HepG2 (cell line): Measurements from ENCODE around the gene SH3BP2. TPM values are rescaled to one million over a fixed set of nuclear protein-coding genes. Genes with fewer than 3 reads are reported as not detected.

Experiments used
- ATAC-seq: fragments of 200-7000 bp; cut with Tn5 transposase; 3 replicates; pipeline ENCODE4 v1.9.1; 2020; ENCODE audit warnings: mild to moderate bottlenecking, moderate library complexity
- BruUV-seq: library from RNA; stranded (reverse); fragments of 400-500 nt; replicated peaks from 2 replicates; lab custom pipeline; 2021; lab: Mats Ljungman, UMichigan
- CTCF ChIA-PET: fragments of 300-600 bp; formaldehyde crosslinking; extraction: SDS; loops from one replicate; lab custom pipeline; 2021; ENCODE audit warnings: low total read pairs, inconsistent platforms, low intra/inter-chr PET ratio; lab: Yijun Ruan, JAX
- POLR2A ChIA-PET: fragments of 350-600 bp; sonication (Branson Sonifier 250); formaldehyde crosslinking; loops from one replicate; lab custom pipeline; 2020; ENCODE audit warnings: antibody characterized with exemption, inconsistent platforms; lab: Yijun Ruan, JAX
- DNase-seq: peaks from one replicate; pipeline ENCODE4 v3.0.0-alpha.2; 2015; ENCODE audit warnings: low spot score
- FAIRE-seq: peaks from 3 replicates; lab custom pipeline; 2011; peaks lifted over from hg19 to GRCh38; lab: Jason Lieb, UNC
- H2AFZ ChIP-seq: one replicate; pipeline ENCODE4 v1.6.1; 2011; ENCODE audit warnings: low read length, inconsistent platforms
- H3K27ac ChIP-seq: fragments of 300-600 bp; 3 replicates; pipeline ENCODE4 v1.8.0; 2011; ENCODE audit warnings: mixed run types, mild to moderate bottlenecking, mixed read lengths, low read length, inconsistent platforms; ENCODE audit not compliant: insufficient read depth; ENCODE audit errors: extremely low read length
- H3K27me3 ChIP-seq, 2 experiments: fragments of 200-600 bp in 1 of 2; 2 replicates in 1 of 2; 3 replicates in 1 of 2; pipeline versions ENCODE4 v1.6.0 to v1.8.0; 2011; ENCODE audit warnings: low read length in 2 of 2, mild to moderate bottlenecking in 2 of 2, moderate library complexity in 2 of 2, inconsistent platforms in 1 of 2; ENCODE audit not compliant: insufficient read depth in 2 of 2, control insufficient read depth in 1 of 2
- H3K36me3 ChIP-seq, 2 experiments: fragments of 200-600 bp in 1 of 2; replicated peaks in 1 of 2; 2 replicates in 1 of 2; 3 replicates in 1 of 2; pipeline versions ENCODE4 v1.5.1 to v1.8.0; 2011; ENCODE audit warnings: low read length in 2 of 2, inconsistent platforms in 1 of 2; ENCODE audit not compliant: insufficient read depth in 2 of 2, control insufficient read depth in 1 of 2
- H3K4me1 ChIP-seq: 2 replicates; pipeline ENCODE4 v1.5.1; 2012; ENCODE audit warnings: low read length, inconsistent platforms; ENCODE audit not compliant: insufficient read depth
- H3K4me2 ChIP-seq: 2 replicates; pipeline ENCODE4 v1.6.0; 2011; ENCODE audit warnings: low read depth, low read length, inconsistent platforms
- H3K4me3 ChIP-seq, 3 experiments: fragments of 200-600 bp in 1 of 3; sonication (generic), shearing (Covaris generic) in 1 of 3; replicated peaks in 1 of 3; 2 replicates each; pipeline ENCODE4 v1.5.1; 2011 to 2016; ENCODE audit warnings: low read length in 3 of 3, inconsistent platforms in 2 of 3, low read depth in 2 of 3, mild to moderate bottlenecking in 2 of 3, control low read depth in 1 of 3, mixed read lengths in 1 of 3; ENCODE audit not compliant: insufficient read depth in 1 of 3
- H3K79me2 ChIP-seq: one replicate; pipeline ENCODE4 v1.6.1; 2011; ENCODE audit warnings: low read length, inconsistent platforms; ENCODE audit not compliant: insufficient read depth
- H3K9ac ChIP-seq: 2 replicates; pipeline ENCODE4 v1.6.0; 2011; ENCODE audit warnings: mild to moderate bottlenecking, low read depth, low read length, inconsistent platforms; ENCODE audit not compliant: insufficient read depth
- H3K9me3 ChIP-seq: 2 replicates; pipeline ENCODE4 v1.5.1; 2012; ENCODE audit warnings: mild to moderate bottlenecking, low read length
- H4K20me1 ChIP-seq: 2 replicates; pipeline ENCODE4 v1.6.0; 2011; ENCODE audit warnings: inconsistent platforms, mild to moderate bottlenecking, low read length, moderate library complexity; ENCODE audit not compliant: insufficient read depth
- MEIS2 ChIP-seq: sonication (generic); formaldehyde crosslinking; IDR thresholded peaks from 2 replicates; pipeline ENCODE4 v1.9.0; 2021; ENCODE audit warnings: mild to moderate bottlenecking, missing genetic modification reagents
- PITX1 ChIP-seq: sonication (generic); formaldehyde crosslinking; IDR thresholded peaks from 2 replicates; pipeline ENCODE4 v1.5.1; 2020; ENCODE audit warnings: mild to moderate bottlenecking, missing genetic modification reagents
- SCMH1 ChIP-seq: sonication (generic); formaldehyde crosslinking; IDR thresholded peaks from 2 replicates; pipeline ENCODE4 v1.9.0; 2021; ENCODE audit warnings: missing genetic modification reagents, mild to moderate bottlenecking, borderline replicate concordance
- ZNF430 ChIP-seq: sonication (generic); formaldehyde crosslinking; IDR thresholded peaks from 2 replicates; pipeline ENCODE4 v1.9.0; 2021; ENCODE audit warnings: mild to moderate bottlenecking, missing genetic modification reagents
- WGBS: methylation state at CpG from one replicate; pipeline ENCODE4 v1.1.6; 2017; ENCODE audit warnings: low lambda C conversion rate; 5-methylcytosine and 5-hydroxymethylcytosine counted together
- in situ Hi-C: cut with HindIII; loops from 2 replicates; pipeline ENCODE4 v1.10.0; 2017; ENCODE audit warnings: low pct_unique_long_range_greater_than_20kb; ENCODE audit not compliant: extremely low pct_ligation_motif_present
- intact Hi-C: fragments of 100-400 bp; cut with micrococcal nuclease; formaldehyde crosslinking; loops from one replicate; pipeline ENCODE4 v1.10.0; 2022; ENCODE audit not compliant: unreplicated experiment
- polyA plus RNA-seq, 8 experiments: library from polyadenylated mRNA; depleted of rRNA in 3 of 8; stranded (reverse) in 7 of 8; unstranded in 1 of 8; fragments of >200 nt; fragmentation: Illumina TruSeq in 4 of 8; extraction: Trizol in 4 of 8; gene quantifications; 2 replicates each; pipeline versions ENCODE4 v1.2.1 to v1.2.3, GENCODE V29; 2011 to 2016; ENCODE audit warnings: low read depth in 4 of 8, missing spikeins in 1 of 8, mixed read lengths in 1 of 8; ENCODE audit not compliant: insufficient read depth in 1 of 8
- total RNA-seq, 5 experiments: library from RNA; depleted of rRNA; stranded (reverse); fragments of >200 nt; fragmentation: Illumina TruSeq; extraction: Trizol; gene quantifications; 2 replicates each; pipeline ENCODE4 v1.2.3, GENCODE V29; 2016; ENCODE audit warnings: low read depth in 1 of 5
- TF ChIP-seq, protein P1 (sequence below): sonication (generic); formaldehyde crosslinking; IDR thresholded peaks from 2 replicates; pipeline ENCODE4 v1.5.1; 2020; ENCODE audit warnings: mild to moderate bottlenecking, missing genetic modification reagents
- TF ChIP-seq, protein P2 (sequence below): IDR thresholded peaks from 2 replicates; pipeline ENCODE4 v1.6.1; 2012; ENCODE audit warnings: low read length, improper control_type of control experiment
- TF ChIP-seq, protein P3 (sequence below): sonication (generic); formaldehyde crosslinking; IDR thresholded peaks from 2 replicates; pipeline ENCODE4 v1.9.0; 2022; ENCODE audit warnings: low read depth, missing genetic modification reagents

SH3BP2 gene
- total and polyA plus RNA-seq, 2 of the 13 experiments (the other 11 are each of a cell fraction or from before 2014, with no cell fraction given): 16.9 to 34.5 TPM

DNA sequence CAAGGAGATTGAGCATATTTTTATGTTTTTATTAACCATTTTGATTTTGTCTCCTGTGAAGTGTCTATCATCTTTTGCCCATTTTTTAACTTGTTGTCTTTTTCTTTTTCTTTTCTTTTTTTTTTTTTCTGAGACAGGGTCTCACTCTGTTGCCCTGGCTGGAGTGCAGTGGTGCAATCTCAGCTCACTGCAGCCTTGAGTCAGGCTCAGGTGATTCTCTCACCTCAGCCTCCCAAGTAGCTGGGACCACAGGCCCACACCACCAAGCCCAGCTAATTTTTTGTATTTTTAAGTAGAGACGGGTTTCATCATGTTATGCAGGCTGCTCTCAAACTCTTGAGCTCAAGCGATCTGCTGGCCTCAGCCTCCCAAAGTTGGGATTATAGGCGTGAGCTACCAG lies 46.2 kb downstream of the SH3BP2 start:
- ChIA-PET CTCF (no interaction called here), POLR2A (interaction anchor here (1.1 kb wide), 1 partner anchor 12 kb away, joined by 3 read pairs; no protein-coding TSS in a partner anchor)
- FAIRE-seq (no peak), DNase-seq (no peak), ATAC-seq (no peak)
- Histone ChIP-seq H3K9me3 (no peaks in the 10 kb centered on the region), H3K4me3 (no peak overlapping the region), H3K79me2 (peaks cover 2% of the 10 kb centered on the region), H3K27ac (no peak overlapping the region), H3K36me3 (no peaks in the 10 kb centered on the region; a peak in 1 of 5 replicates), H3K9ac (no peak overlapping the region), H4K20me1 (no peaks in the 10 kb centered on the region), H3K4me1 (peaks cover 23% of the 10 kb centered on the region), H3K4me2 (no peak overlapping the region), H3K27me3 (no peaks in the 10 kb centered on the region), H2AFZ (no peak overlapping the region)
- TF ChIP-seq, protein P1, sequence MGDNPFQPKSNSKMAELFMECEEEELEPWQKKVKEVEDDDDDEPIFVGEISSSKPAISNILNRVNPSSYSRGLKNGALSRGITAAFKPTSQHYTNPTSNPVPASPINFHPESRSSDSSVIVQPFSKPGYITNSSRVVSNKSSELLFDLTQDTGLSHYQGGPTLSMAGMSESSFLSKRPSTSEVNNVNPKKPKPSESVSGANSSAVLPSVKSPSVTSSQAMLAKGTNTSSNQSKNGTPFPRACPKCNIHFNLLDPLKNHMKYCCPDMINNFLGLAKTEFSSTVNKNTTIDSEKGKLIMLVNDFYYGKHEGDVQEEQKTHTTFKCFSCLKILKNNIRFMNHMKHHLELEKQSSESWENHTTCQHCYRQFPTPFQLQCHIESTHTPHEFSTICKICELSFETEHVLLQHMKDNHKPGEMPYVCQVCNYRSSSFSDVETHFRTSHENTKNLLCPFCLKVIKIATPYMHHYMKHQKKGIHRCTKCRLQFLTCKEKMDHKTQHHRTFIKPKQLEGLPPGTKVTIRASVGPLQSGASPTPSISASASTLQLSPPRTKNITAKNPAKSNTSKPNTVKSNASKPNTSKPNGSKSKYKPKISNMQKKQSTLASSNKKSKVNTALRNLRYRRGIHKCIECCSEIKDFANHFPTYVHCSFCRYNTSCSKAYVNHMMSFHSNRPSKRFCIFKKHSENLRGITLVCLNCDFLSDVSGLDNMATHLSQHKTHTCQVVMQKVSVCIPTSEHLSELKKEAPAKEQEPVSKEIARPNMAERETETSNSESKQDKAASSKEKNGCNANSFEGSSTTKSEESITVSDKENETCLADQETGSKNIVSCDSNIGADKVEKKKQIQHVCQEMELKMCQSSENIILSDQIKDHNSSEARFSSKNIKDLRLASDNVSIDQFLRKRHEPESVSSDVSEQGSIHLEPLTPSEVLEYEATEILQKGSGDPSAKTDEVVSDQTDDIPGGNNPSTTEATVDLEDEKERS (CRISPR knock-in tag): no peak
- TF ChIP-seq MEIS2 (CRISPR knock-in tag) (no peak), PITX1 (no peak), ZNF430 (no peak), SCMH1 (CRISPR knock-in tag) (no peak)
- TF ChIP-seq, protein P2, sequence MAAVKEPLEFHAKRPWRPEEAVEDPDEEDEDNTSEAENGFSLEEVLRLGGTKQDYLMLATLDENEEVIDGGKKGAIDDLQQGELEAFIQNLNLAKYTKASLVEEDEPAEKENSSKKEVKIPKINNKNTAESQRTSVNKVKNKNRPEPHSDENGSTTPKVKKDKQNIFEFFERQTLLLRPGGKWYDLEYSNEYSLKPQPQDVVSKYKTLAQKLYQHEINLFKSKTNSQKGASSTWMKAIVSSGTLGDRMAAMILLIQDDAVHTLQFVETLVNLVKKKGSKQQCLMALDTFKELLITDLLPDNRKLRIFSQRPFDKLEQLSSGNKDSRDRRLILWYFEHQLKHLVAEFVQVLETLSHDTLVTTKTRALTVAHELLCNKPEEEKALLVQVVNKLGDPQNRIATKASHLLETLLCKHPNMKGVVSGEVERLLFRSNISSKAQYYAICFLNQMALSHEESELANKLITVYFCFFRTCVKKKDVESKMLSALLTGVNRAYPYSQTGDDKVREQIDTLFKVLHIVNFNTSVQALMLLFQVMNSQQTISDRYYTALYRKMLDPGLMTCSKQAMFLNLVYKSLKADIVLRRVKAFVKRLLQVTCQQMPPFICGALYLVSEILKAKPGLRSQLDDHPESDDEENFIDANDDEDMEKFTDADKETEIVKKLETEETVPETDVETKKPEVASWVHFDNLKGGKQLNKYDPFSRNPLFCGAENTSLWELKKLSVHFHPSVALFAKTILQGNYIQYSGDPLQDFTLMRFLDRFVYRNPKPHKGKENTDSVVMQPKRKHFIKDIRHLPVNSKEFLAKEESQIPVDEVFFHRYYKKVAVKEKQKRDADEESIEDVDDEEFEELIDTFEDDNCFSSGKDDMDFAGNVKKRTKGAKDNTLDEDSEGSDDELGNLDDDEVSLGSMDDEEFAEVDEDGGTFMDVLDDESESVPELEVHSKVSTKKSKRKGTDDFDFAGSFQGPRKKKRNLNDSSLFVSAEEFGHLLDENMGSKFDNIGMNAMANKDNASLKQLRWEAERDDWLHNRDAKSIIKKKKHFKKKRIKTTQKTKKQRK: no peak
- TF ChIP-seq, protein P3, sequence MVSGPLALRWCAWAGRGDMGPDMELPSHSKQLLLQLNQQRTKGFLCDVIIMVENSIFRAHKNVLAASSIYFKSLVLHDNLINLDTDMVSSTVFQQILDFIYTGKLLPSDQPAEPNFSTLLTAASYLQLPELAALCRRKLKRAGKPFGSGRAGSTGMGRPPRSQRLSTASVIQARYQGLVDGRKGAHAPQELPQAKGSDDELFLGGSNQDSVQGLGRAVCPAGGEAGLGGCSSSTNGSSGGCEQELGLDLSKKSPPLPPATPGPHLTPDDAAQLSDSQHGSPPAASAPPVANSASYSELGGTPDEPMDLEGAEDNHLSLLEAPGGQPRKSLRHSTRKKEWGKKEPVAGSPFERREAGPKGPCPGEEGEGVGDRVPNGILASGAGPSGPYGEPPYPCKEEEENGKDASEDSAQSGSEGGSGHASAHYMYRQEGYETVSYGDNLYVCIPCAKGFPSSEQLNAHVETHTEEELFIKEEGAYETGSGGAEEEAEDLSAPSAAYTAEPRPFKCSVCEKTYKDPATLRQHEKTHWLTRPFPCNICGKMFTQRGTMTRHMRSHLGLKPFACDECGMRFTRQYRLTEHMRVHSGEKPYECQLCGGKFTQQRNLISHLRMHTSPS (CRISPR knock-in tag): no peak
- no TSS peak for BruUV-seq
- in situ Hi-C loops (loop anchor here (5.0 kb wide), 1 partner anchor 37 kb away; no protein-coding TSS in a partner anchor), intact Hi-C loops (no loop called here)
- 96% methylated on average over 3 of the region's 3 CpGs for WGBS
